Stomach (tissue), 4 donors: ENCODE data around the gene TBC1D16.

Experiments used
- CTCF ChIP-seq, 7 experiments: fragments of 450-650 bp in 4 of 7; fragments of 200-600 bp in 3 of 7; sonication (generic) in 3 of 7; IDR thresholded peaks; one replicate each; pipeline ENCODE4 v1.5.1; 2016 to 2019; ENCODE audit warnings: antibody characterized with exemption in 7 of 7, control low read depth in 2 of 7, mild to moderate bottlenecking in 1 of 7
- POLR2A ChIP-seq, 4 donors: fragments of 450-650 bp; IDR thresholded peaks; one replicate each; pipeline ENCODE4 v1.6.1; 2016; ENCODE audit warnings: antibody characterized with exemption in 4 of 4, control low read depth in 2 of 4, mild to moderate bottlenecking in 1 of 4, moderate library complexity in 1 of 4
- POLR2AphosphoS5 ChIP-seq, 3 donors: sonication (generic); formaldehyde crosslinking; IDR thresholded peaks; one replicate each; pipeline ENCODE4 v1.6.1; 2016; ENCODE audit warnings: antibody characterized with exemption in 3 of 3

DNA sequence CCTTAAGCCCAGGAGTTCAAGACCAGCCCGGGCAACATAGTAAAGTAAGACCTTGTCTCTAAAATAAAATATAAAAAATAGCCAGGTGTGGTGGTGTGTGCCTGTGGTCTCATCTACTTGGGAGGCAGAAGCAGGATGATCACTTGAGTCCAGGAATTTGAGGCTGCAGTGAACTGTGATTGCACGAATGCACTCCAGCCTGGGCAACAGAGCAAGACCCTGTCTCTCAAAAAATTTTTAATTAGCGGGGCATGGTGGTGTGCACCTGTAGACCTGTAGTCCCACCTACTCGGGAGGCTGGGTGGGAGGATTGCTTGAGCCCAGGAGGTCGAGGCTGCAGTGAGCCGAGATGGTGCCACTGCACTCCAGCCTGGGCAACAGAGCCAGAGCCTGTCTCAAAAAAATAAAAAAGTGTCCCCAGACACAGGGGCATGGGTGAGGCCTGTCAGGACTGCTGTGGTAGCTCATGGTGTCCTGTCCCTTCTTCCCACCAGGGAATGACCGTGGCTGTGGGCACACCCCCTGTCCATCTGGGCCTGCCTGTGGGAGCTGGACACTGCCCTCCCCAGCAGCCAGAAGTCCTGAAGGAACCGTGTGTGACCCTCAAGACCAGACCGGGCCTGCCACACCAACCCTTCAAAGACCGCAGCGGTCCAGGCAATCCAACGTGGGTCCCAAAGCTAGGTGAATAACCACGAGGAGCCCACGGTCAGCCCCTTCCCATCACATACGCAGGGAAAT is 34.9 kb upstream of the TBC1D16 start:
- TF ChIP-seq CTCF (IDR thresholded peaks at IDR 0.05) (no peak), POLR2A (IDR thresholded peaks at IDR 0.05) (no peak), POLR2AphosphoS5 (IDR thresholded peaks at IDR 0.05) (no peak)
